ENCODE results near the gene PPARG. TPM values are rescaled to one million over a fixed set of nuclear protein-coding genes. Genes with fewer than 3 reads are reported as not detected.

The PPARG gene
- total RNA-seq, 1 donor from 2014 or later: 28.5 TPM

DNA sequence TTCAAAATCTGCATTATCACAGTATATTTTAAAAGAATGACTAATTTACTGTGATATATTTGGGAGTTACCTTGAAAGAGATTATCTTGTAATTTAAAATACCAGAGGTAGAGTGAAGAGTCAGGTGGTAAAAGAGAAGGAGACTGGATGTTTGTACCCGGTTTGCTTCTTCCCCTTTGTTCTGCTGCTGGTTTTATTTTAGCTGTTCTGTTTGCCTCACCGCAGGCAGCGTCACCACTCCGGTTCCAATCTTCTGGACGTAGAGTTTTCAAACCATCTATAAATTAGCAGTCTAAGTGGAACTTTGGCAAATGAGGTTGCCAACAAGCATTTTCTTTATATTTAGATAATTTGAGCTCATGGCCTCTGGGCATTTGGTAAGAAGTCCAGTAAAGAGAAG is 38.2 kb downstream of the PPARG start:
- no peak overlapping the region for H3K27ac ChIP-seq
- no peaks in the 10 kb centered on the region for H3K9me3 ChIP-seq
- no peaks in the 10 kb centered on the region for H3K36me3 ChIP-seq
- no peaks in the 10 kb centered on the region for H3K4me1 ChIP-seq
- TF ChIP-seq POLR2A (IDR thresholded peaks at IDR 0.05) (no peak), POLR2AphosphoS5 (IDR thresholded peaks at IDR 0.05; ENCODE audit: insufficient read depth in 1 of 2, low read depth in 1 of 2) (no peak)
- TF ChIP-seq, protein P1, sequence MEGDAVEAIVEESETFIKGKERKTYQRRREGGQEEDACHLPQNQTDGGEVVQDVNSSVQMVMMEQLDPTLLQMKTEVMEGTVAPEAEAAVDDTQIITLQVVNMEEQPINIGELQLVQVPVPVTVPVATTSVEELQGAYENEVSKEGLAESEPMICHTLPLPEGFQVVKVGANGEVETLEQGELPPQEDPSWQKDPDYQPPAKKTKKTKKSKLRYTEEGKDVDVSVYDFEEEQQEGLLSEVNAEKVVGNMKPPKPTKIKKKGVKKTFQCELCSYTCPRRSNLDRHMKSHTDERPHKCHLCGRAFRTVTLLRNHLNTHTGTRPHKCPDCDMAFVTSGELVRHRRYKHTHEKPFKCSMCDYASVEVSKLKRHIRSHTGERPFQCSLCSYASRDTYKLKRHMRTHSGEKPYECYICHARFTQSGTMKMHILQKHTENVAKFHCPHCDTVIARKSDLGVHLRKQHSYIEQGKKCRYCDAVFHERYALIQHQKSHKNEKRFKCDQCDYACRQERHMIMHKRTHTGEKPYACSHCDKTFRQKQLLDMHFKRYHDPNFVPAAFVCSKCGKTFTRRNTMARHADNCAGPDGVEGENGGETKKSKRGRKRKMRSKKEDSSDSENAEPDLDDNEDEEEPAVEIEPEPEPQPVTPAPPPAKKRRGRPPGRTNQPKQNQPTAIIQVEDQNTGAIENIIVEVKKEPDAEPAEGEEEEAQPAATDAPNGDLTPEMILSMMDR (IDR thresholded peaks at IDR 0.05): no peak
- H3K27me3 ChIP-seq: no peaks in the 10 kb centered on the region
- no peak for DNase-seq (ENCODE audit: extremely low spot score in 2 of 2)
- intact Hi-C loops (cut with DNase I): no loop called here
- no peak overlapping the region for H3K4me3 ChIP-seq

DNA sequence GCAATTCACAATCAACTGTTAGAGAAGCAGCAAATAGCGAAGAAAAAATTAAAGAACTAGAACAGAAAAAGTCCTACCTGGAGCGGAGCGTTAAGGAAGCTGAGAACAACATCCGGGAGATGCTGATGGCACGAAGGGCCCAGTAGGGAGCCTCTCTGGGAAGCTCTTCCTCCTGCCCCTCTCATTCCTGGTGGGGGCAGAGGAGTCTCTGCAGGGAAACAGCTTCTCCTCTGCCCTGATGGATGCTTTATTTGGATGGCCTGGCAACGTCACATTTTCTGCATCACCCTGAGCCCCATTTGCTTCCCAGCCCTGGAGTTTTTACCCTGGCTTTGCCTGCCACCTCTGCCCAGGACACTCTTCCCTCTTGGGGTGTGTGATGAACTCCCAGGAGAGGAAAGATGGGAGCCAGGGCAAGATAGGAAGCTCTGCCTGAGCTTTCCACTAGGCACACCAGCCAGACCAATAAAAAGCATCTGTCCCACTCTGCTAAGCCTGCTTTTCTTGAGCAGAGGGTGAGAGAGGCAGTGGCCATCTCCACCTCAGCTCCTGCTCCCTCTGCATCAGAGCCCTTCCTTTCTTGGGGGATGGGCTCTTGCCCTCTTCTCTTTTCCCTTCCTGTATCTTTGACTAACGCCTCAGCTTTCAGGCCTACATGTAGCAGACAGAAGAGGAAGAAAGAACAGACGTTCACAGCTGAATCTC is 39.4 kb downstream of the PPARG start:
- Histone ChIP-seq H3K36me3 (no peaks in the 10 kb centered on the region), H3K27ac (no peak overlapping the region), H3K27me3 (no peaks in the 10 kb centered on the region), H3K4me1 (no peaks in the 10 kb centered on the region), H3K9me3 (no peaks in the 10 kb centered on the region), H3K4me3 (no peak overlapping the region)
- DNase-seq (ENCODE audit: extremely low spot score in 2 of 2): no peak
- intact Hi-C loops (cut with DNase I): no loop called here
- TF ChIP-seq POLR2A (IDR thresholded peaks at IDR 0.05): no peak
- no peak for TF ChIP-seq POLR2AphosphoS5 (IDR thresholded peaks at IDR 0.05; ENCODE audit: insufficient read depth in 1 of 2, low read depth in 1 of 2)
- TF ChIP-seq, protein P1 (IDR thresholded peaks at IDR 0.05): no peak

DNA sequence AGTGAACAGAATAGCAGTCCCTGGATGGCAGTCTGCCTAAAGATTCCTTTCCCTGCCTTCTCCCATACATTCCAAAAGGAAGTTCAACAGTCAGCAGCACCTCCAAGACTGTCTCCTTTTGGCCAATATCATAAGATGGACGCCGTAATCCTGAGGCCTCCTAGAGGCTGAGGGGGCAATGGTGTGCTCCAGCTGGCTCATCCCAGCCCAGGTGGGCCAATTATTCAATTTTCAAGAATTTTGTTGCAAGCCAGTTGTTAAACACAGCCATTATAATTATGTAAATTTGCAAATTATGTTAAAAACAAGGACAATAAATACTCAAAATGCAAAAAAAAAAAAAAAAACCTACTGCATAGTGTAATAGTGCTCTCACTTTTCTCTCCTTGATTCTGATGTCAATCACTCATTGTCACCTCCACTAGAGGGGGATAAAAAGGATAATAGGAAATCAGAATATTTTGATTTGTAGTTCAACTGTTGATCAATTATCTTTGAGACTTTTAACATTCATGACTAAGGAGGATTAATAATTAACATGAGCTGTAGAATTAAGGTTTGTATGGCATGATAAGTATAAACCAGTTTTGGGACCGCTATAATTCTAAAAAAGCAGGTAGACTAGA is 40.1 kb downstream of the PPARG start:
- Histone ChIP-seq H3K4me3 (no peak overlapping the region), H3K27ac (no peak overlapping the region), H3K4me1 (no peaks in the 10 kb centered on the region), H3K36me3 (no peaks in the 10 kb centered on the region), H3K27me3 (no peaks in the 10 kb centered on the region), H3K9me3 (no peaks in the 10 kb centered on the region)
- TF ChIP-seq POLR2AphosphoS5 (IDR thresholded peaks at IDR 0.05; ENCODE audit: insufficient read depth in 1 of 2, low read depth in 1 of 2) (no peak), POLR2A (IDR thresholded peaks at IDR 0.05) (no peak)
- TF ChIP-seq, protein P1 (IDR thresholded peaks at IDR 0.05): no peak
- intact Hi-C loops (cut with DNase I): no loop called here
- DNase-seq (ENCODE audit: extremely low spot score in 2 of 2): no peak

DNA sequence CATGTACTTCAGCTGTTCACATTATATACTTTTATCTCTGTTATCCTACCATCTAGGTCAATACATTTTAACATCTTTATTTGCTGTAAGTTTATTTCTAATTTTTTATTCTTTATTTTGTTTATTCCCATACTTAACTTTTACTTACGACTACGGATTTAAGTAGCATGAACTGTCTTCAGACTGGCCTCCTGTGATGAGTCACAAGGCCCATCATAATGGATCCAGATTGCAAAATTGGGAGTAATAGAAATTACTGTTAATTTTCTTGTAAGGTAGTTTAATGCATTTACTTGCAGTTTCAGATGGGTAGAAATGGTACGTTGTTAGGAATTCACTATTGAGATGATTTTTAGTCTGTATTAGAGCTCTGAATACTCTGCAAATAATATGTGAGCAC is 45.9 kb downstream of the PPARG start:
- TF ChIP-seq, protein P1 (IDR thresholded peaks at IDR 0.05): no peak
- TF ChIP-seq POLR2A (IDR thresholded peaks at IDR 0.05) (no peak), POLR2AphosphoS5 (IDR thresholded peaks at IDR 0.05; ENCODE audit: insufficient read depth in 1 of 2, low read depth in 1 of 2) (no peak)
- H3K4me1 ChIP-seq: no peaks in the 10 kb centered on the region
- intact Hi-C loops (cut with DNase I): no loop called here
- H3K27ac ChIP-seq: no peak overlapping the region
- H3K9me3 ChIP-seq: no peaks in the 10 kb centered on the region
- no peak for DNase-seq (ENCODE audit: extremely low spot score in 2 of 2)
- no peak overlapping the region for H3K4me3 ChIP-seq
- no peaks in the 10 kb centered on the region for H3K27me3 ChIP-seq
- H3K36me3 ChIP-seq: no peaks in the 10 kb centered on the region

DNA sequence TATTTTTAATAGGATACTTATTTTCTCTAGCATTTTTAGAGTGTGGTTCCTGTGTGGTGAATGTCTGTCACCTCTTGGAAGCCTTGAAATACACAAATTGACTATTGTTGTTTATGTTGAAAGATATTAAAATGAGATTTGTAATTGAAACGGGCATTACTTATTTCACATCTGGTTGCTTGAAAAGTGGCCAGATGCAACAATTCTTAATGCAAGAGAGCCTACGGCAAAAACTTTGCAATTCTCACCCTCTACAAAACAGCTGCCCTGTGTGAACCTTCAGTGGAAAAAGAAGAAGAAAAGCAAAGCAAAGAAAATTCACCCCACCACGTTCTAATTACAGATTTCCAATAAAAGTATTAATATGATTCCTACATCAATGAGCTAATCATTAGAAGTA is 46.6 kb downstream of the PPARG start:
- no peak for TF ChIP-seq POLR2AphosphoS5 (IDR thresholded peaks at IDR 0.05; ENCODE audit: insufficient read depth in 1 of 2, low read depth in 1 of 2)
- Histone ChIP-seq H3K4me1 (no peaks in the 10 kb centered on the region), H3K27ac (no peak overlapping the region), H3K36me3 (no peaks in the 10 kb centered on the region), H3K27me3 (no peaks in the 10 kb centered on the region), H3K4me3 (no peak overlapping the region), H3K9me3 (no peaks in the 10 kb centered on the region)
- DNase-seq (ENCODE audit: extremely low spot score in 2 of 2): no peak
- intact Hi-C loops (cut with DNase I): no loop called here

Measured in vagina (tissue), 2 donors.